Activated CD4-positive, alpha-beta T cell treated with anti-CD3 and anti-CD28 coated beads, Interleukin-2, amount 50 U/mL, for 48 hours (primary cell): Measurements from ENCODE around the gene RAP2C.

Source experiments
- DNase-seq, 2 experiments: peaks; one replicate each; pipeline ENCODE4 v3.0.0-alpha.2; 2020

Gene RAP2C

DNA sequence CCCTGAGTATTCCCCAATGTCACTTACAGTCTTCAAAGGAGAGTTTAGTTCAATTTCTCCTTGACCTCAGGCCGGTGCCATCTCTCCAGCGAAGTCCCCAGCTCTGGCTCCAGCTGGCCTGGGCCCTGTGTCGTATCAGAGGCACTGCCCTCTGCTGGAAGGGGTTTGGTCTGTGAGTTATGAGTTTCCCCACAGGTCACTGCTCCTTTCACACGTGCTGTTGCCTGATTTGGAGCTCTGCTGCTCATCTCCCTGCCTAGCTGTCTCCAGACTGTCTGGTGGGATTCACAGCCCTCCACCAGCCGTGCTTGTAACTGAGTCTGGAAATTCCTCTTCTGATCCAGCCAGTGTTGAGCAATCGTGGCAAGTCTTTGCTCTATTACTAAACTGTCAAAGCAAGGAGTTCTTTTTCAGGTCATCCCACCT lies at the start of gene RAP2C:
RAP2C (minus strand) TSS at position 105 of the 426 bp plus-strand sequence. CDS start 2,179 bp downstream, outside the sequence.
- peak; percentile 50 to 69 for DNase-seq

DNA sequence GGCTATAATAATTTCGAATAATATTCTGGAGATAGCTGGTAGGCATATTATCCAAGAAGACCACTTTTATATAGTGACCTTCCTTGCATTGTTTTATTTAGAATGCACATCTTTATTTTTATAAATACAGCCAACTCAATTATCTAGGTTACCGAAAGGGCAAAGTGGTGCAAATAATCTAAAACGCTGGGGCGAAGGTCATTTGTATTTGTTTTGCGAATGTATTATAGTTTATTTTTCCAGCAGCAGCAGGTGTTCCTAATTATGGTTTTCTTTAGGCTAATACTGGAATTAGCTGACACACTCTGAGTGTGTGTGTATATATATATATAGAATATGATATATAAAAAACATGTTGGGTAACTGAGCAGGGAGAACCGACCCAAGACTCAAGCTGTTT lies 48.1 kb upstream of the RAP2C start:
- DNase-seq: no peak

DNA sequence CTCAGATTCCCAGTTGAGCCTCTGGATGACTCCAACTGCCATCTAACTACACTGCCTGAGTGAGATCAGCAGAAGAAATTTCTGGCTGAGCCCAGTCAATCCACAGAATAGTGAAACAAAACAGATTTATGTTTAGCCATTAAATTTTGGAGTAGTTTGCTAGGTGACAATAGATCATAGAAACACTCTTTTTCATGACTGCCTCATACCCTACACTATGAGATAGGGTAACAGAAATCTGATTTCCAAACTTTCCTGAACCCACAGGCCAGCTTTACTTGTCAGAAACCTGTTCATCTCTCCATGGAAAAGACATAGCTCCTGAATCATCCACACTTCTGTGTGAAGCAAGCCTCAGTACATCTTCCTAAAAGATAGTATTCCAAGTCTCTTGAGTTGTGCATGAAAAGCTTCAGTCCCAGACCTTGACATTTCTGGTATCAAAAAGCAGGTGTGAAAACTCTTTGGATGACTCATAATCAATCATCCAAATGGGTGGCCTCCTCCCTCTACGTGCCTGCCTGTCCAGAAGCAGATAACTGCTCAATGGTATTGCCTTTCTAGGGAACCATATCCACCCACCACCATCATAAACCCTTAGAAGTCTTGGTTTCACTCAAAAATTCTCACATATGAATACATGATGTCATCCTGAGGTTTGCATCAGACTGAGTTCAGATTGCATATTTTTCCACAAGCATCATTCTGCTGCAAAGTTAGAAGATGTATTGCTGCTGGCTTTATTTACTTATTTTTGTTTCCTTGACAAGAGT lies 47.5 kb upstream of the RAP2C start:
- peak in 1 of 2 experiments; percentile 8 for DNase-seq

DNA sequence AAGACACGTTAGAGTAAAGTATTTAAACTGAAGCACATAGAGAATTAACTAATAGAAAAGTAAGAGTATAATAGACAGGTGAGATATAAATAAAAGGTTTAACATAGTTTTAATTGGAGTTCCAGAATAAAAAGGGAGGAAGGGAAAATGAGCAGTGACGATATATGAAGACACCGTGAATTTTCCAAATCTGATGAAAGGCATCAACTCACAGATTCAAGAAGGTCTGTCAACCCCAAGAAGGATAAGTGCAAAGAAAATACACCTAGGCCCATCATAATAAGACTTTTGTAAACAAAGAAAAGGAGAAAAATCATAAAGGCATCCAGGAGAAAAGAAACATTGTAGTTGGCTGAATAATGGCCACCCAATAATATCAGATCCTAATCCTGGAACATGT lies 43.9 kb upstream of the RAP2C start:
- no peak for DNase-seq

DNA sequence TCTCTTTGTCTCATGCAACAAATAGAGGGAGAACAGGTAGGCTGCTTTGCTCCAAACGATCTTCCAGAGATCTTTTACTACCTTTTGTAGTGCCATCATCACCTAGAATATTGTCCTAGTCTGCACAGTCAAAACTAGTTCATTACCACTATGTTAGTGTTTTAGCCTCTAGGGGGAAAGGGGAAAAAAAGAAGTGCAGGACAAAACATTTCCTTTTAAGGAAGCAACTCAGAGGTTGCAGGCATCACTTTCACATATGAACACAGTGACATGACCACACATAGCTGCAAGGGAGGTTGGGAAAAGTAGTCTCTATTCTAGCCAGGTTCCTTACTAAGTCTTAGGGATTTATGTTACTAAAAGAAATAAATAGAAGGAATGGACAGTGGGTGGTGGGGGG lies 39.3 kb upstream of the RAP2C start:
- no peak for DNase-seq

DNA sequence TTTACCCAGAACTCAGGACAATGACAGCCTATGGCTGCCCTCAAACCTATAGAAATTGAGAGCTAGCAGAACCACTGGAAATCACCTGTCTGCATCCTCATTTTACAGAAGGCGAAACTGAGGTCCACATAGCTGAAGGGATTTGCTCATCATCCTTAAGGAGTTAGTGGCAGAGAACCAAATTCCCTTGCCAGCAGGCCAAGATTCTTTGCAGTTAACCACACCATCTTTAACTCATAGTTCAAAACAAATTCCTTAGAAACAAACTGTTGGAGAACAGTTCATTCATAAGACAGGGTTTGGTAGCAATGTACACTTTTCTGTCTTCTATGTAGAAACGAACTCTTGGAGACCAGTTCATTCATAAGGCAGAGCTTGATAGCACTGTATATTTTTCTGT lies 37.9 kb upstream of the RAP2C start:
- no peak for DNase-seq

DNA sequence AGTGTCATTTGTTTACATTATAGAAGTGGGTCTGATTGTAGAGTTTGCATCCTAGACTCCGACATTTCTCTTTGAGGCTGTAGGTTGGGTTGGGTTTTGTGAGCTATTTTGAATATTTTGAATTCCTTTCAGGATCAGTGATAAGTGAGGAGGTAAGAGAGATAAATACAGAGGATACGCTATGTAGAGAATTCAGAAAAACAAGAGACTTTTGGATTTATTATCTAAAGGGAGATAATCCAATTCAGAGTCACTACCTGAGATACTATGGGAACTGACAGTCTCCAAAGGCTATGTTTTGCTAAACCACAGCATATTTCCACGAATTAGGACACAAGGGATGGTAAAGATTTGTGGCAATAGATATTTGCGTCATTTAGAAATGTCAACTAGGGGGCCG lies 16.9 kb upstream of the RAP2C start:
- DNase-seq: no peak

DNA sequence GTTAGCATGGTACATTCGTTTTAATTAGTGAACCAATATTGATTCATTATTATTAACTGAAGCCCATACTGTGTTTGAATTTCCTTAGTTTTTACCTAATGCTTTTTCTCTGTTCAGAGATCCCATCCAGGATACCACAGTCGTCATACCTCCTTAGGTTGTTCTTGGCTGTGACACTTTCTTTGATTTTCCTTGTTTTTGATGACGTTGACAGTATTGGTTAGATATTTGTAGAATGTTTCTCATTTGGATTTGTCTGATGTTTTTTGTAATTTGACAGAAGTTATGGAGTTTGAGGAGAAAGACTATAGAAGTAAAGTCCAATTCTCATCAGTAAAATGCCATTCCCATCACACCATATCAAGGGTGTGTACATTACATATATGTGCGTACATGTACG lies 16.2 kb upstream of the RAP2C start:
- DNase-seq: no peak

DNA sequence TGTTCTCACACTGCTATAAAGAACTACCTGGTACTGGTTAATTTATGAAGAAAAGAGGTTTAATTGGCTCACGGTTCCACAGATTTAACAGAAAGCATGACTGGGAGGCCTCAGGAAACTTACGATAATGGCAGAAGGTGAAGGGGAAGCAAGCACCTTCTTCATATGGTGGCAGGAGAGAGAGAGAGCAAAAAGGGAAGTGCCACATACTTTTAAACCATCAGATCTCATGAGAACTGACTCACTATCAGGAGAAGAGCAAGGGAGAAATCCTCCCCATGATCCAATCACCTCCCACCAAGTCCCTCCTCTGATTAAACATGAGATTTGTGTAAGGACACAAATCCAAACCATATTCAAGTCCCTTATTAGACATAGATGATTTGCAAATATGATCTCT lies 12.3 kb upstream of the RAP2C start:
- no peak for DNase-seq

DNA sequence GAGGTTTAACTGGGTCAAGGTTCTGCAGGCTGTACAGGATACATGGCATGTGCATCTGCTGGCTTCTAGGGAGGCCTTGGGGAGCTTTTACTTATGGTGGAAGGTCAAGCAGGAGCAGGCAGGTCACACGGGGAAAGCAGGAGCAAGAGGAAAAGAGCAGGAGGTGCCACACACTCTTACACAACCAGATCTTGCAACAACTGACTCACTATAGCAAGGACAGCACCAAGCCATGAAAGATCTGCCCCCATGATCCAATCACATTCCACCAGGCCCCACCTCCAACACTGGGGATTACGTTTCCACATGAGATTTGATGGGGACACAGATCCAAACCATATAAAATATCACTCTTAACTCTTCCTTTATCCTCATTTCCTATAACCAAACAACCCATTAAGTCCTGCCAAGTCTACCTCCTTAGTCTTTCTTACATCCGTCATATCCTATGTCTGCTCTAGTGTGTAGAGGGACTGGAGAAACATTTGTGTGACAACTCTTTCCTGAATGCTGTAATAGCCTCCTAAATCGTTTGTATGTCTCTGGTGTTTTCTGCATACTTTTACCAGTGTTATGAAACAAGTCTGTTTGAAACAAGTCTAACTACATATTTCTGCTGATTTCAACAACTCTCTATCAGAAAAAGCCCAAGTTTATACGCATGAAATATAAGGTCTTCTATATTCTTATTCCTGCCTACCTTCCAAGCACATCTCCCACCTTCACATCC lies 8.3 kb upstream of the RAP2C start:
- DNase-seq: no peak

DNA sequence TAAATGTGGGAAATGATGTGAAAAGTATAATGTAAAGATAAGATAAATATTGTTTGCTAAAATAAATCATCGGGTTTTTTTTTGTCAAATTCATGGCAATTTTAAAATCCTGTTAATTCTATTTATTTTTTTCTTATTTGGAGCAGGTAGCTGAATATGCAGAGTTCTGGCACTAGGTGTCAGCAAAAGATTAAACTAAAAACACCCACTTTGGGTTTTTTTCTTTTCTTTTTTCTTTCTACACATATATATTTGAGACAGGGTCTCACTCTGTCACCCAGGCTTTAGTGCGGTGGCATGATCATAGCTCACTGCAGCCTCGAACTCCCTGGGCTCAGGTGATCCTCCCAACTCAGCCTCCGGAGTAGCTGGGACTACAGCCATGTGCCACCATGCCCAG lies 6.9 kb upstream of the RAP2C start:
- DNase-seq: no peak

DNA sequence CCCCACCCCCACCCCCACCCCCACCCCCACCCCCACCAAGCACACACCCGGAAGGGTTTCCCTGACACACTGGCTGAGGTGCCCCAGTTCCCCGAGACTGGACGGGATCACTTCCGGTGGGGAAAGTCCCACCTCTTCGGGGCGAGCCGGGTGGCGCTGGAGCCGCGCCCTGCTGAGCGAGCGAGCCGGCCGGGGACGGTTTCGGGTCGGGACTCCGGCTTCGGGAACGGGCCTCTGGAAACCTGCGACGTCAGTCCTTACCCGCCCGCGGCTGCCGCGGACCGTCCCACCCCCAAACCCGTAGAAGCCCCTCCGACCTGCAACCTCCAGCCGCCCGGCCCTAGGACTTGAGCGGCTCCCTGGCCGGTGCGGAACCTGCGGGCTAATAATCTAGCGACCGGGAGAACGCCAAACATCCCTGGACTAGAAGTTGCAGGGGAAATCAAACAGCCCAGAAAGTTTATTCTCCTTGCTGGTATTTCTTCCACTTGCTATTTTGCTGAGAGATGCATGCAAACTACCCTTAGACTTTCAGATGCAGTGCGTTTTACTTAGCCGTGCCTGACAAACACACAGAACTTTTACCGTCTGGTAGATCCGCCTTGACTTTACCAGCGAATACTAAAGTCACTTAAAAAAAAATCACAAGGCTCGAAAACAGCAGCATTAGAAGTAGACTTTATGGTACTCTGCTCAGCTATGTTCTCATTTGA lies 991 bp downstream of the RAP2C start:
- peak; percentile 73 to 80 for DNase-seq

DNA sequence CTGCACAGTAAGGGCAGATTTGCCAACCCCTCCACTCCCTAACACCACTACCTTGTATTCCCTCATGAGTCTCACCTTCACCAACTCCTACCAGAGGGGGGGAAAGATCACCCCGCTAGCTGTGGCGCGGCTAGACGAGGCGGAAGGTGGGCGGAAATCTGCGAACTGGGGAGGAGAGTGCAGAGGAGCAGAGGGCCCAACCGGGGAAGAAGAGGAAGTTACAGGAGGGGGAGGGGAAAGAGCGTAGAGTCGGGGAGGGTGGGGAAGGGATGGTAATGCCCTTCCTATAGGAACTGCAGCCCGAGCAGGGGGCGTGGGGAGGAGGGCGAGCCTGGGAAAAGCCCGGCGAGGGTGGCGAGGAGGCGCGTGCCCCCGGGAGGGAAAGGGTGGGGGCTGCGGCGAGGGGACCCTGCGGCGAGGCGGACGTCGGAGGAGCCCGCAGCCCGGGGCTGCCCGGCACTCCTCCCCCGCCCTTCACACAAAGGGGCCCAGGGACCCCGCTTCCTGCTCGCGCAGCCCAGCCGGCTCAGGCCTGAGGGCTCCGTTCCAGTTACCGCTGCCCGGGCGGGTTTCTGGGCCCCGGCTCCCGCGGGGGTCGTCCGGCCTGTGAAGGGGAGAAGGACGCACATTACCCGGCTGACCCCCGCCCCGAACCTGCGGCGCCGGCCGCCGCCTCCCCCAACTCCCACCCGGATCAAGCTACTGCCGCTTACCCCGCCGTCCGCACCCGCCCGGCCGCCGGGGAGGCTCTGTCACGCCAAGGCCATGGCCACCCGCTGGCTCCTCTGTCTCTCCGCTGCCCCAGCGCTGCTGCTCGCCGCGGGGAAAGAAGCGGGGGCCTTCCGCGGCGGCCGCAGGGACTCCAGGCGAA lies 1.8 kb downstream of the RAP2C start:
- peak; percentile 62 to 74 for DNase-seq

DNA sequence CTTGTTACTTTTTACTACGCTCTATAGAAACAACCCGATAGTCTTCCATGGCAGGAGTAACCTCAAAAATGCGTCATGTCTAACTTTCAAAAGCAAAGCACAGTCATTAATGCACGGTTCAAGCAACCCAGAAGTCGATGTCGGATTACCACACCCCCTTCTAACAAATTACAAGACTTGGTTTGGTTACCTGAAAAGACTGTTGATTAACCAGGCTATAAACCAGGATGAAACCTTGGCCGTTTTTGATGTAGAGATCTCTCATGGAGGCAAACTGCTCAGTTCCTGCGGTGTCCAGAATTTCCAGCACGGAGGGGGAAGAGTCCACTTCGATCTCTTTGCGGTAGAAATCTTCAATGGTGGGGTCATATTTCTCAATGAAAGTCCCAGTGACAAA lies 2.4 kb downstream of the RAP2C start:
- peak; percentile 5 to 19 for DNase-seq

DNA sequence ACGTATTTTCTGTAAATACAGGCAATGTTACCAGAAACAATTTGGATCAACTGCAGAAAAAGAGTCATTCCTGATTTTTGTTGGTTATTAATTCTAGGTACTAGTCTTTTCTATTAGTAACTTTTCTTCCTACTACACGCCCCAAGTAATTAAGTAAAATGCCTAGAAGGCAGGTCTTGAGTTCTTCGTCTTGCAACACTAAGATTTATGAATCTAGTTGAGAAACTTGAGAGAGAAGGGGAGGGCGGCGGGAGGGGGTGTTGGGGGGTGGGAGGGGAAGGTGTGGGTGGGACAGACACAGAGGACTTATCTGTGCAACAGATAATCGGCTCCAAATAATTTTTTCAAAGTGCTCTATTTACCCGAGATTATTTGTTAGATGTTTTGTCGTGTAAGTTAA lies 3.0 kb downstream of the RAP2C start:
- no peak for DNase-seq

DNA sequence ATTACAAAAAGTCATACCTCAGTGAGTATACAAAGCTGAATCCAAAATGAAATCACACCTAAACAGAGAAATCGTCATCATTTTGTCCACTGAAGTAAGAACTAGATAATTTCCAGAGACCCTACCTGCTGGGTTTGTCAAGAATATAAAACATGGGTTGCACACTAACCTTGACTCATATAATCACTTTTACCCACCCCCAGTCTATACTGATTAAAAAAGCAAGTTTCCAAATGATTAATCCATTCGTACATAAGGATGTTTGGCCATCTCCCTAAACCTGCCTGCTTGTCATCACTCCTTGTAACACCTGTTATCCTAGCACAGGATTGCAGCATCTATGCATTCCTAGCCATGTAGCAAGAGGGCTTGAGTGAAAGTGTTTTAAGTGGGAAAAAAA lies 4.7 kb downstream of the RAP2C start:
- DNase-seq: no peak

DNA sequence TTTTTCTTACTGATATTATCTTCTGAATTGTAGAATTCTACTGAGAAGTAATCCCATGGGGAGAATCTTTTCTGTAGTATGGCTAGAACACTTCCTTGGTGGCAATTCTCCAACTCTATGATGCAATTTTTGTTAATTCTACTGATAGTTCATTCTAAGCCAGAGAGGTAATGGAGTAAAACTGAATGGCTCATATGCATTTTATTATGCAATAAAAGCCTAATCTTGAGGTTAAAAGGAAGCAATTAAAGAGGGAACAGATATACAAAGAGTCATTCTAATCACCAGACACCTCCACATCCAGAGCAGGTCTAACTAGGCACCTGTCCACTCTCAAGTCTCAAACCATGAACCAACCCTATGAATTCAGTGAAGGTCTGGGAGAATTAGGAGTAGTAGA lies 9.7 kb downstream of the RAP2C start:
- no peak for DNase-seq

DNA sequence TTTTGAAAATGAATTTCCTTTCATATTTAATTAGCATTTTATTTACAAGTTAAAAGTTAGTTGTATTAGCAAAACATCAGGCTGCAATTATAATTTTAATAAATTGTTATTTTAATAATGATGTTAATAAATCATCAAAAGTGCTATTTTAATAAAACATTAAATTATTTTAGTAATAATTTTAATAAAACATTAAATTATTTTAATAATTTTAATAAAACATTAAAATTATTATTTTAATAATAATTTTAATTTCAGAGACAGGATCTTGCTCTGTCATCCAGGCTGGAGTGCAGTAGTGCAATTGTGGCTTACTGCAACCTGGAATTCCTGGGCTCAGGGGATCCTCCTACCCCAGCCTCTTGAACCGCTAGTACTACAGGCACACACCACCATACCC lies 10.8 kb downstream of the RAP2C start:
- no peak for DNase-seq

DNA sequence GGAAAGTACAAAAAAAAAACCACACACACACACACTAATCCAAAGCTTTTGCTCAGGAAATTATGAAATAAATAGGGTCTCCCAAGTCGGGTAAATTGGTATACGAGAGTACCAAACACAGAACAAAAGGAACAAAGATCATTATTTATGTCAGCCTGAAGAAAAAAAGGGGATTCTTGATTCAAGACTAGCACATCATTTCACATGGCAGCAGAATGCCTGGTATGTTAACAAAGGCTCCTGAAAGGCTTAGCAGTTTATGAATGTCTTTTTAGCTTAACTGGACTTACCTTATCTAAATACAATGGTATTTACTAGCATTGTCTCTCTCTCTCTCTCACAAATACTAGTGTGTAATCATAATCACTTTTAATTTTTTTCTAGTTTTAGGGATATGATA lies 11.3 kb downstream of the RAP2C start:
- DNase-seq: no peak

DNA sequence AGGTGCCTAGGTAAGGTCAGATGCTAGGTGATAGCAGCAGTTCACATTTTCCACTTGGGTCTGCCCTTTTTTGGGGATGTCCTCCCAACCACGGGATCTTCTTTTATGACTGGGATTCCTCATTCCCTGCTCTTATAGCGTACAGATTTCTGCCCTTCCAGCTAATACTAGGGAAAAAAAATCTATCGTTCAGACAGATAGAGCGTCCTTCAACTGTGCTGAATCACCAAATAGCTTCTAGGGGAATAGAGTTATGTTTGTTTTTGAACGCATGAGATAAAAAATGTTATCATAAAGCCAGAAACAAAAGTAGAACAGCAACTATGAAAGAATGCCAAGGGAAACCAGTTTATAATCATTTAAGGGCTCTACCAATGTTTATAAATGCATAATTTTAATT lies 13.0 kb downstream of the RAP2C start:
- no peak for DNase-seq

DNA sequence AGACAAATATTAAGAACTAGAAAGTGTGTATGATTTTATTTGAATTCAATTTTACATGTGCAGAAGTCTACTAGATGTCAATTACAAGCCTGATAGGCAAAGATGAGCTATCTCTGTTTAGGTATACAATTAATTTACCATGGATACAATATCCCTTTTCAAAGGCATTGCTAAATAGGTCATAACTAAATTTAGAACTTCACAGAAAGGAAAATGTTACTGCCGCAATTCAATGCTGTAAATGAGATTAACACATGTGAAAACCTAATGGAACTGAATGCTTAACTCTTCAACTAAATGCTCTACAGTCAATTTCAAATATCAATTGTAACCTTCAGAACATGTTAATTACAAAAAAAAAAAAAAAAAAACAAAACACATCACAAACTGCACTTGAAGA lies 14.6 kb downstream of the RAP2C start:
- DNase-seq: no peak

DNA sequence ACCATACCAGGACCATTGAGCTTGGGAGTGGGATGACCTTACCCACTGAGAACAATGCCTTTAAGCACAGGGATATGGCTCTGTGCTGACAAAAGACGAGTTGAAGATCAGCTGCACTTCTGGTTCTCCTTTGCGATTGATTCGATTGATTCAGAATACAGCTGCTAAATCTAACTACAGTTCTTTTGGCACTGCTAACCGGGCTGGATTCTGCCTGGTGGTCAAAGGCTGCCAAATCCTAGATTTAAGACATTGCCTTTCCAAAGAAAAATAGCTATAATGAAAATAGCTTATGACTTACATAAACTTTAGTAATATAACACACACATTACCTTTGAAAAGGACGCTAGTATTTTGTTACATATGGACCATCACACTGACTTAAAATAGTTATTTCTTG lies 18.3 kb downstream of the RAP2C start:
- DNase-seq: no peak

DNA sequence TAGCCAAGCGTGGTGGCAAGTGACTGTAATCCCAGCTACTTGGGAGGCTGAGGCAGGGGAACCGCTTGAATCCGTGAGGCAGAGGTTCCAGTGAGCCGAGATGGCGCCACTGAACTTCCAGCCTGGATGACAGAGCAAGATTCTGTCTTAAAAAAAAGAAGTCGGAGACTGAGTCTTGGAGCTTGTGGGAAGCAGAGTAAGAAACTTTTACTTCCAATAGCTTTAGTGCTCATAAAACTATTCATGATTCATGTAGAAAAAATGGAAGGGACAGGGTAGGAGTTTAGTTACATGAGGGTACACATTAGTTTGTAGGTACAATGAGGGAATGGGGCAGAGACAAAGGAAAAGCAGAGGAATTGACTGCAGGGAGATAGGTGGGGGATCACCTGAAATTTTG lies 19.3 kb downstream of the RAP2C start:
- DNase-seq: no peak
